NCI-H82 (cell line): ENCODE data around the gene KDR.

Source experiments
- DNase-seq: peaks from one replicate; lab custom pipeline; 2025; lab: John Stamatoyannopoulos, UW

The KDR gene

GRCh38 chr4:55125087-55125721 is at the start of gene KDR:
Gene KDR (minus strand): TSS chr4:55125595. CDS start chr4:55125293, 302 bp downstream.
- no peak for DNase-seq

GRCh38 chr4:55173580-55173979 is 48.2 kb upstream of the KDR start:
- DNase-seq: no peak

- DNase-seq: no peak
These were observed 47.4 kb upstream of the KDR start for GRCh38 chr4:55172694-55173287.

- no peak for DNase-seq
These were observed 45.1 kb upstream of the KDR start for GRCh38 chr4:55170462-55170861.

- no peak for DNase-seq
These were observed 44.1 kb upstream of the KDR start for GRCh38 chr4:55169352-55169961.

- DNase-seq: no peak
These were observed 37.0 kb upstream of the KDR start for GRCh38 chr4:55162396-55162795.

- DNase-seq: no peak
These were observed 36.3 kb upstream of the KDR start for GRCh38 chr4:55161739-55162138.

GRCh38 chr4:55159851-55160250 is 34.5 kb upstream of the KDR start:
- no peak for DNase-seq

GRCh38 chr4:55158957-55159356 is 33.6 kb upstream of the KDR start:
- DNase-seq: no peak

- no peak for DNase-seq
These were observed 32.3 kb upstream of the KDR start for GRCh38 chr4:55157559-55158277.

- DNase-seq: no peak
These were observed 29.5 kb upstream of the KDR start for GRCh38 chr4:55154933-55155332.

GRCh38 chr4:55154290-55154880 is 29.0 kb upstream of the KDR start:
- no peak for DNase-seq

GRCh38 chr4:55143858-55144257 is 18.5 kb upstream of the KDR start:
- no peak for DNase-seq

- no peak for DNase-seq
These were observed 13.0 kb upstream of the KDR start for GRCh38 chr4:55138367-55138766.

- DNase-seq: peak; percentile 25
These were observed 11.2 kb upstream of the KDR start for GRCh38 chr4:55136634-55137033.

- DNase-seq: no peak
These were observed 8.6 kb upstream of the KDR start for GRCh38 chr4:55133951-55134350.

GRCh38 chr4:55132775-55133174 is 7.4 kb upstream of the KDR start:
- DNase-seq: no peak

GRCh38 chr4:55127521-55127920 is 2.1 kb upstream of the KDR start:
- no peak for DNase-seq

GRCh38 chr4:55127053-55127452 is 1.7 kb upstream of the KDR start:
- no peak for DNase-seq

- DNase-seq: no peak
These were observed 557 bp upstream of the KDR start for GRCh38 chr4:55125763-55126541.

- no peak for DNase-seq
These were observed 896 bp downstream of the KDR start for GRCh38 chr4:55124322-55125076.
